Mucosa of descending colon (tissue), 3 donors: ENCODE data around the gene PRKAG1. TPM values are rescaled to one million over a fixed set of nuclear protein-coding genes. Genes with fewer than 3 reads are reported as not detected.

ENCODE experiments used
- ATAC-seq: fragments of 200-7000 bp; cut with Tn5 transposase; one replicate; pipeline ENCODE4 v1.9.1; 2020; ENCODE audit warnings: mild to moderate bottlenecking, moderate library complexity
- DNase-seq, 3 donors: peaks; one replicate each; pipeline ENCODE4 v3.0.0-alpha.2; 2020
- H3K36me3 ChIP-seq: fragments of 200-600 bp; one replicate; pipeline ENCODE4 v1.8.0; 2021; ENCODE audit warnings: low read depth, mild to moderate bottlenecking
- H3K4me1 ChIP-seq: fragments of 200-600 bp; one replicate; pipeline ENCODE4 v1.8.0; 2021; ENCODE audit warnings: low read depth, mild to moderate bottlenecking
- H3K4me3 ChIP-seq: fragments of 200-600 bp; one replicate; pipeline ENCODE4 v1.8.0; 2021; ENCODE audit warnings: mild to moderate bottlenecking
- H3K9me3 ChIP-seq: fragments of 200-600 bp; one replicate; pipeline ENCODE4 v1.8.0; 2021; ENCODE audit warnings: mild to moderate bottlenecking
- intact Hi-C, 2 donors: fragments of 100-400 bp; cut with DNase I in 1 of 2; cut with micrococcal nuclease in 1 of 2; formaldehyde crosslinking; loops; one replicate each; pipeline versions ENCODE4 v1.11.0 to v1.11.1; 2022; cut with DNase I, micrococcal nuclease
- total RNA-seq, 3 donors: library from RNA; stranded (reverse); fragmentation: NEBNext Ultra II Directional in 2 of 3; extraction: Animal tissue kit (Norgen Biotek cat#: 25700) in 2 of 3; gene quantifications; one replicate each; pipeline versions ENCODE4 v1.2.1 to v1.2.4, GENCODE V29; 2021 to 2023
- TF ChIP-seq, protein P1 (sequence below): fragments of 200-600 bp; IDR thresholded peaks from one replicate; pipeline ENCODE4 v1.8.0; 2022; ENCODE audit warnings: antibody characterized with exemption, mild to moderate bottlenecking
- donor health status: DM: no; HTN: no; CAD: no; lungs with moderate emphysema.
- donor health status: DM: no; HTN: no; CAD: no.
- donor health status: DM: no; HTN: yes; CAD: no.

PRKAG1 gene
- total RNA-seq, 3 donors from 2014 or later = 51.5 to 60.1 (median 52.2) TPM

DNA sequence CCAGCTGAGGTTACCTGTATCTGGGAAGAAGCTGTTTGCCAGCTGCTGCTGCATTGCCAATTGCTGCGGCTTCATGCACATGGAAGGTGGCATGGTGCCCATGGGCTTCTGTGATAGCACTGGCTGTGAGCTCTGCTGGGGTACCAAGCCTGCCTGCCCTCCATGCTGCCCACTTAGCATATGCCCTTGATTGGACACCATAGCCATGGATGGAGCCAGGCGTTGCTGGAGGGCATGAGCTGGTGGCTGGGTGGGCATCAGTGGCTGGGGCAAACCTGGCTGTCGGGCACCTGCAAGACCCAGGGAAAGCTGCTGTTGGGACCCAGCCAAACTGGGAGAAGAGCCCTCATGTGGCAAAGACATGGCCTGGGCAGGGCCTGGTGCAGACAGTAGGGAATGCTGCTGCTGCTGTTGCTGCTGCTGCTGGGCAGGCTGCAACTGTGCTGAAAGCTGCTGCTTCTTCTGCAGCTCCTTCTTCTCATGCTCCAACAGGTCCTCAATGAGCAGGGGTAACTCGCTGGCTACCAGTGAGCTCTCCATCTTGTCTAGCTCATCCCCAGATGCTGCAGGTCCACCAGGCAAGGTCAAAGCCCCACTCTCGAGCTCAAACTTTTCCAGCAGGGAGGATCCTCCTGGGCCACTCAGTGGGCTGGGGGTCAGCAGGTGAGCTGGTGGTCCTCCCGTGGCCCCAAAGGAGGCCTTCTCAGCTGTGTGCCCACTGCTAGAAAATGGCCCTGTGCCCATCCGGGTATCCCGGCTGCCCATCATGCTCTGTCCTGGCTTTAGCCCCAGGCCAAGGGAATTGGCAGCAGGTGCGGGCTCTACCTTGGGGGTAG is 18.8 kb upstream of the PRKAG1 start:
- intact Hi-C loops = no loop called here
- DNase-seq (peak in 2 of 3 donors; percentile 12 to 43), ATAC-seq (no peak)
- Histone ChIP-seq H3K36me3 (peaks cover 26% of the 10 kb centered on the region), H3K4me3 (no peak overlapping the region), H3K4me1 (no peaks in the 10 kb centered on the region), H3K9me3 (no peaks in the 10 kb centered on the region)
- TF ChIP-seq, protein P1, sequence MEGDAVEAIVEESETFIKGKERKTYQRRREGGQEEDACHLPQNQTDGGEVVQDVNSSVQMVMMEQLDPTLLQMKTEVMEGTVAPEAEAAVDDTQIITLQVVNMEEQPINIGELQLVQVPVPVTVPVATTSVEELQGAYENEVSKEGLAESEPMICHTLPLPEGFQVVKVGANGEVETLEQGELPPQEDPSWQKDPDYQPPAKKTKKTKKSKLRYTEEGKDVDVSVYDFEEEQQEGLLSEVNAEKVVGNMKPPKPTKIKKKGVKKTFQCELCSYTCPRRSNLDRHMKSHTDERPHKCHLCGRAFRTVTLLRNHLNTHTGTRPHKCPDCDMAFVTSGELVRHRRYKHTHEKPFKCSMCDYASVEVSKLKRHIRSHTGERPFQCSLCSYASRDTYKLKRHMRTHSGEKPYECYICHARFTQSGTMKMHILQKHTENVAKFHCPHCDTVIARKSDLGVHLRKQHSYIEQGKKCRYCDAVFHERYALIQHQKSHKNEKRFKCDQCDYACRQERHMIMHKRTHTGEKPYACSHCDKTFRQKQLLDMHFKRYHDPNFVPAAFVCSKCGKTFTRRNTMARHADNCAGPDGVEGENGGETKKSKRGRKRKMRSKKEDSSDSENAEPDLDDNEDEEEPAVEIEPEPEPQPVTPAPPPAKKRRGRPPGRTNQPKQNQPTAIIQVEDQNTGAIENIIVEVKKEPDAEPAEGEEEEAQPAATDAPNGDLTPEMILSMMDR = no peak

DNA sequence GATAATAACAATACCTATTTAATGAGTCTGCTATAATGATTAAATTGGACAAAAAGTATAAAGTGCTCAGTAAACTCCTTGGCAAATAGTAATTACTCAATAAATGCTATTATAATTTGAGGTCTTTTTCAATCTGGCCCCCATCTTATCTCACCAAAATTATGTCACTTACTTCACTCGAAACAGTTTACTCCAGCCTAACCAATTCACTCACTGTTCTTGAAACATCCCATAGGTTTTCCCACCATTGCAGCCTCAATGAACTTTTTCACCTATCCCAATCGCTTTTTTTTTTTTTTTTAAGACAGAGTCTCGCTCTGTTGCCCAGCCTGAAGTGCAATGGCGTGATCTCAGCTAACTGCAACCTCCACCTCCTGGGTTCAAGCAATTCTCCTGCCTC is 17.5 kb upstream of the PRKAG1 start:
- TF ChIP-seq, protein P1 = no peak
- ATAC-seq (no peak), DNase-seq (no peak)
- H3K4me3 ChIP-seq = no peak overlapping the region
- intact Hi-C loops = no loop called here
- H3K36me3 ChIP-seq = peaks cover 27% of the 10 kb centered on the region
- no peaks in the 10 kb centered on the region for H3K4me1 ChIP-seq
- H3K9me3 ChIP-seq = no peaks in the 10 kb centered on the region

DNA sequence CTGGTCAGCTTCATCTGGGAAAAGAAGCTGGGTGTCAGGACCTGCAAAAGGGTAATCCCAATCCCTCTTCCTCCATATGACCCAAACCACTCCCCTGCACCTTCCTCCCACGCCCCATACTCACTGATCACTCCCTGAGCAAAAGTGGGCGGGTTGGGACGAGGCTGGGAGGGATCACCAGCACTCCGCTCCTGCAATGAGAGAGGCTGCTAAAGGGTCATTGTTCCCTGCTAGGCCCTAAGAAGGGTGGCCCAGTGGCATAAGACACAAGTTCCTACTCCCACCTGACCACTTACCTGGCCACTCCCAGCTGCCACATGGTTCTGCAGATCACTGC is 15.7 kb upstream of the PRKAG1 start:
- TF ChIP-seq, protein P1 = no peak
- ATAC-seq (no peak), DNase-seq (no peak)
- H3K4me3 ChIP-seq = no peak overlapping the region
- H3K9me3 ChIP-seq = no peaks in the 10 kb centered on the region
- H3K36me3 ChIP-seq = peaks cover 22% of the 10 kb centered on the region
- intact Hi-C loops = no loop called here
- H3K4me1 ChIP-seq = no peaks in the 10 kb centered on the region

DNA sequence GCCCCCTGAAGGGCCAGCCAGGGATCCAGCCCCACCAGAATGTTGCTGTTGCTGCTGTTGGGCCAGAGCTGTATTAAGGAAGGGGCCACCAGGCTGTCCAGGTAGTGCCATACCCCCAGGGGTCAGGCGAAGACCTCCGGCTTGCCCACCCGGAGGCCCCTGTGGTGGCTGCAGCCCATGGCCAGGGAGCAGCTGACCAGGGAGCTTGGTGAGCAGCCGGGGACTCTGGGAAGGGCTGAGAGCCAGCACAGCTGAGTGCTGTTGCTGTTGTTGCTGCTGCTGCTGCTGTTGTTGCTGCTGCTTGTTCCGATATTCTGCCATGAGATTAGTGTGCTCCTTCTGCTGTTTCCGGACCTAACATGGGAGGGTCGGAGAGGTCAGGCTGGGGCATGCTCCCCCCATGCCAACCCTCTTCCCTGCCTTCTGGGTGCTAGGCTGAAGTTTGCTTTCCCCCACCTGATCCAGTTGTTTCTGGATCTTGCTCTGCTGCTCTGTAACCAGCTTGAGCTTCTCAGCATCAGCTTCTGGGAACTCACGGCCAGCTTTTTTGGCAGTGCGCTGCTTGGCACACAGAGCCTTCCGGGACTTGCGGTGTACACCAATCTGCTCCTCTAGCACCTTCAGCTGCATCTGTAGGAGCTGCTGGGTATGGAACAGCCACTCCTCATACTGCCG is 15.2 kb upstream of the PRKAG1 start:
- no peak for ATAC-seq

DNA sequence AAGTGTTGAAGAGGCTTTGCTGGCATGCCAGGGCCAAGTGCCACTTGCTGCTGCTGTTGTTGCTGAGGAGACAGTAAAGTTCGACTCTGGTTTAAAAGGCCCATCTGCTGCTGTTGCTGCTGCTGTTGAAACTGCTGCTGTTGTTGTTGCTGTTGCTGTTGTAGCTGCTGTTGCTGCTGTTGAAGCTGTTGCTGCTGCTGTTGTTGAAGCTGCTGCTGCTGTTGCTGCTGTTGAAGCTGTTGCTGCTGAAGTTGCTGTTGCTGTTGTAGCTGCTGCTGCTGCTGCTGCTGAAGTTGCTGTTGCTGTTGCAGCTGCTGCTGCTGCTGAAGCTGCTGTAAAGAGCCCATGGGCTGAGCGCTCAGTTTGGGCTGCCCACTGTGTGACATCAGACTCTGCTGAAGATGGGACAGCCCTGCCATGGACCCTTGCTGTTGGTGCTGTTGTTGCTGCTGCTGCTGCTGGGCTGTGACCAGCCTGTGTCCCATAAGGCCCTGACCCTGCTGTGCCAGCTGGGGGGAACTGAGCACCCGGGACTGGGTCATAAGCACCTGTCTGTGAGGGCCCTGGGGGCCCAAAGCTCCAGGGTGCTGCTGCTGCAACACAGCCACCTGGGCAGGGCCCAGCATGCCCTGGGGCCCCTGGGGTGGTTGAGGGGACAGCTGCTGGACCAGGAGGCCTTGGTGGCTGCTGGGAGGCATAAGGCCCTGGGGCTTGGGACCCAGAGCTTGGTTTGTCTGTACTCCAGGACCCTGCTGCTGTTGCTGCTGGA is 14.3 kb upstream of the PRKAG1 start:
- ATAC-seq (no peak), DNase-seq (no peak)
- TF ChIP-seq, protein P1 = no peak
- intact Hi-C loops = no loop called here
- Histone ChIP-seq H3K4me1 (no peaks in the 10 kb centered on the region), H3K9me3 (no peaks in the 10 kb centered on the region), H3K4me3 (no peak overlapping the region), H3K36me3 (peaks cover 16% of the 10 kb centered on the region)

More for the DNA sequence above, 15.2 kb upstream of the PRKAG1 start:
- Histone ChIP-seq H3K4me3 (no peak overlapping the region), H3K4me1 (no peaks in the 10 kb centered on the region), H3K9me3 (no peaks in the 10 kb centered on the region), H3K36me3 (peaks cover 19% of the 10 kb centered on the region)
- no peak for DNase-seq
- intact Hi-C loops = no loop called here
- TF ChIP-seq, protein P1 = no peak
